Measurements from ENCODE around the gene ZNF385A. TPM values are rescaled to one million over a fixed set of nuclear protein-coding genes. Genes with fewer than 3 reads are reported as not detected.
A peak's percentile ranks its signal among the peaks of the same experiment; 100 is the strongest.

Gene ZNF385A
- total and polyA plus RNA-seq, 2 of the 4 experiments (the other 2 are of a cell fraction): 0.36 to 2.5 TPM

DNA sequence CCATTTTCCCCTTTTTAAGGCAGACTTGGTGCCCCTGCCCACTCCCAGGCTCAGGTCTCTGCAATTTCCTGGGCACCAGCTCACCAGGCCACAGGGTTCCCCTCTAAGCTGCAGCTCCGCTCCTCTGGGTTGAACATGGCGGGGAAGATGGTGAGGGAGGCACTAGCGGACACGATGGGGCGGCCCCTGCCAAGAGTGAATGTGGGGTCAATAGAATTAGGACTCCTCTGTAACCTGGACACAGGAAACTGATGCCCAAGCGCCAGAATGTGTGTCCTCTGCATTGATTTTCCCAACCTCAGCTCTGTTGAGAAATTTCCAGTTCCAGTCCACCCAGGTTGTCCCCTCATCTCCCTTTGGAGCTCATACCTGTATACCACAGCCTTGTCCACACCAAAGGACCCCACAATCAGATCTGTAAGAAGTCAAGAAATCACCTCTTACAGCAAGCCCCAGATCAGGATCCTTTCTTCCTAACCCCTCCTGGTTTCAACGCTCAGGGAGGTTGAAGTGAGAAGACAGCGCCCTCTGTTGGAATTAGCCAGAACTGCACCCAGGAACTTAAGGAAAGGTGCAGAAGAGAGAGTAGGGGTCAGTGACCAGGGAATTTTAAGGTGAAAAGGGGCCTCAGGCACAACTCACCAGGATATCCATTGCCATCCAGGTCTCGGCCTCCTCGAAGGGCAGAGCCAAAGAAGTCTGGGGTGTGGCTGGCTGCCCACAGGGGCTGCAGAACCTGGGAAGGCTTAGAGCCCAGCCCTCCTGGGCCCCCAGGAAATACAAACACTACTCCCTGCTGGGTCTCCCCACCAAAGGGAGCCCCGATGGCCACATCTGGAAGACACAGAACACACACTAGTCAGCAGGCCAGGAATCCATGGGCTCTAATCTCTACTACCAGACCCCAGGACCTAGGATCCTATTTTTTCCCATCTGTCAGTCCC is 19.8 kb upstream of the ZNF385A start:
- TF ChIP-seq, protein P1, sequence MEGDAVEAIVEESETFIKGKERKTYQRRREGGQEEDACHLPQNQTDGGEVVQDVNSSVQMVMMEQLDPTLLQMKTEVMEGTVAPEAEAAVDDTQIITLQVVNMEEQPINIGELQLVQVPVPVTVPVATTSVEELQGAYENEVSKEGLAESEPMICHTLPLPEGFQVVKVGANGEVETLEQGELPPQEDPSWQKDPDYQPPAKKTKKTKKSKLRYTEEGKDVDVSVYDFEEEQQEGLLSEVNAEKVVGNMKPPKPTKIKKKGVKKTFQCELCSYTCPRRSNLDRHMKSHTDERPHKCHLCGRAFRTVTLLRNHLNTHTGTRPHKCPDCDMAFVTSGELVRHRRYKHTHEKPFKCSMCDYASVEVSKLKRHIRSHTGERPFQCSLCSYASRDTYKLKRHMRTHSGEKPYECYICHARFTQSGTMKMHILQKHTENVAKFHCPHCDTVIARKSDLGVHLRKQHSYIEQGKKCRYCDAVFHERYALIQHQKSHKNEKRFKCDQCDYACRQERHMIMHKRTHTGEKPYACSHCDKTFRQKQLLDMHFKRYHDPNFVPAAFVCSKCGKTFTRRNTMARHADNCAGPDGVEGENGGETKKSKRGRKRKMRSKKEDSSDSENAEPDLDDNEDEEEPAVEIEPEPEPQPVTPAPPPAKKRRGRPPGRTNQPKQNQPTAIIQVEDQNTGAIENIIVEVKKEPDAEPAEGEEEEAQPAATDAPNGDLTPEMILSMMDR (conservative IDR thresholded peaks at IDR 0.05; ENCODE audit: low read depth, low read length): peak; percentile 71
- no peak for TF ChIP-seq CHD1 (IDR thresholded peaks at IDR 0.05; ENCODE audit: low read depth, low read length)
- no peak for TF ChIP-seq CEBPB (IDR thresholded peaks at IDR 0.05; ENCODE audit: low read depth, low read length)
- TF ChIP-seq BHLHE40 (IDR thresholded peaks at IDR 0.05; ENCODE audit: low read depth, low read length): no peak
- TF ChIP-seq RAD21 (IDR thresholded peaks at IDR 0.05; ENCODE audit: low read length): peak; percentile 46
- TF ChIP-seq SMC3 (IDR thresholded peaks at IDR 0.05; ENCODE audit: low read depth, low read length): peak; percentile 56
- H3K9me1 ChIP-seq (ENCODE audit: insufficient read depth, low read length): no peaks in the 10 kb centered on the region
- H3K9ac ChIP-seq (ENCODE audit: low read depth, low read length): no peak overlapping the region
- in situ Hi-C loops (cut with MboI; ENCODE audit: low sequenced_read_pairs) (no loop called here), dilution Hi-C loops (cut with HindIII; ENCODE audit: low sequenced_read_pairs, unreplicated experiment) (no loop called here), intact Hi-C loops (cut with micrococcal nuclease) (no loop called here)
- DNase-seq (peak; percentile 56), ATAC-seq (ENCODE audit: low read depth) (peak; percentile 49)
- H3K4me2 ChIP-seq (ENCODE audit: low read depth, low read length): no peak overlapping the region
- peak overlapping the region; percentile 43 for H2AK9ac ChIP-seq (replicated peaks; ENCODE audit: low read depth, low read length, poor library complexity)
- peaks cover 48% of the 10 kb centered on the region for H4K20me1 ChIP-seq (ENCODE audit: insufficient read depth, low read length)
- no peak overlapping the region for H3K18ac ChIP-seq (ENCODE audit: low read depth, low read length)
- H3K27ac ChIP-seq (ENCODE audit: insufficient read depth, low read length): no peak overlapping the region
- no peak overlapping the region for H2BK20ac ChIP-seq (ENCODE audit: low read depth, low read length)
- no peak overlapping the region for H4K5ac ChIP-seq (ENCODE audit: low read depth, low read length)
- H3K9me3 ChIP-seq (ENCODE audit: control insufficient read depth, insufficient read depth, low read length): no peaks in the 10 kb centered on the region
- ChIA-PET POLR2A (ENCODE audit: unreplicated experiment) (no interaction called here), CTCF (interaction anchor here (0.7 to 0.8 kb wide), 2 partner anchors 20 to 22 kb away, joined by 3 to 6 read pairs; no protein-coding TSS in a partner anchor)
- no peak overlapping the region for H2AK5ac ChIP-seq (ENCODE audit: low read depth, low read length)
- no peak overlapping the region for H3K23ac ChIP-seq (ENCODE audit: low read depth, low read length)
- no peak overlapping the region for H2BK5ac ChIP-seq (ENCODE audit: low read depth, low read length, poor library complexity, severe bottlenecking)
- no peak overlapping the region for H3K56ac ChIP-seq (ENCODE audit: extremely low read depth, insufficient read depth, low read length)
- peaks cover 87% of the 10 kb centered on the region for H3K36me3 ChIP-seq (ENCODE audit: control insufficient read depth, insufficient read depth, low read length)
- H4K8ac ChIP-seq (ENCODE audit: low read depth in 2 of 2, low read length in 2 of 2): peak overlapping the region in 1 of 2 experiments; percentile 34; a peak in 1 of 4 replicates
- no peak overlapping the region for H2BK120ac ChIP-seq (ENCODE audit: low read depth, low read length)
- H3K4me1 ChIP-seq (ENCODE audit: control insufficient read depth, insufficient read depth, low read length): no peaks in the 10 kb centered on the region
- H2BK15ac ChIP-seq (ENCODE audit: low read depth, low read length): no peak overlapping the region
- BruUV-seq (replicated peaks): no TSS peak
- no peak overlapping the region for H2AFZ ChIP-seq (replicated peaks; ENCODE audit: low read length, poor library complexity)
- no peak overlapping the region for H3K4ac ChIP-seq (ENCODE audit: low read depth, low read length)
- H3K27me3 ChIP-seq (ENCODE audit: control insufficient read depth, insufficient read depth, low read length): no peaks in the 10 kb centered on the region
- no peak overlapping the region for H3K4me3 ChIP-seq (ENCODE audit: insufficient read depth, low read depth, low read length)
- peaks cover 47 to 72% of the 10 kb centered on the region in 2 experiments for H3K79me1 ChIP-seq (ENCODE audit: low read depth in 1 of 2, low read length in 2 of 2)
- WGBS, 2 experiments (ENCODE audit: extremely low coverage in 2 of 2, insufficient read length in 1 of 2): 100% methylated on average over 3 of the region's 11 CpGs; no CpG with 5 or more reads in 1 of the 2 experiments
- H4K91ac ChIP-seq (ENCODE audit: insufficient read depth, low read depth, low read length): no peak overlapping the region; the same call in 1 of the 2 replicates
- no peak overlapping the region for H3K14ac ChIP-seq (replicated peaks; ENCODE audit: low read depth, low read length)
